ENCODE measurements around the gene EXOC3L4.
"Not testable (repeated sequence)": the region's sequence is repeated elsewhere in the genome, so short reads cannot be mapped to it uniquely, and the experiment has no call there.

EXOC3L4 gene

GRCh38 chr14:103116636-103117035, 22.1 kb downstream of the EXOC3L4 start:
- no peaks in the 10 kb centered on the region for H3K27me3 ChIP-seq (ENCODE audit: insufficient read depth, poor library complexity, severe bottlenecking)
- ATAC-seq (ENCODE audit: low read depth) (no peak), DNase-seq (ENCODE audit: low spot score) (no peak)
- no peak overlapping the region for H3K27ac ChIP-seq (ENCODE audit: poor library complexity, severe bottlenecking)
- H3K4me3 ChIP-seq (ENCODE audit: severe bottlenecking), result no peak overlapping the region
- H3K36me3 ChIP-seq (ENCODE audit: low read depth), result no peaks in the 10 kb centered on the region
- TF ChIP-seq CTCF (IDR thresholded peaks at IDR 0.05; ENCODE audit: poor library complexity, severe bottlenecking), result no peak
- H3K4me1 ChIP-seq (ENCODE audit: insufficient read depth, poor library complexity, severe bottlenecking), result peaks cover 4% of the 10 kb centered on the region
- H3K9me3 ChIP-seq (ENCODE audit: severe bottlenecking), result no peaks in the 10 kb centered on the region

GRCh38 chr14:103117499-103117898, 23.0 kb downstream of the EXOC3L4 start:
- H3K9me3 ChIP-seq (ENCODE audit: severe bottlenecking); H3K27ac ChIP-seq (ENCODE audit: poor library complexity, severe bottlenecking); H3K27me3 ChIP-seq (ENCODE audit: insufficient read depth, poor library complexity, severe bottlenecking); DNase-seq (ENCODE audit: low spot score); H3K36me3 ChIP-seq (ENCODE audit: low read depth); H3K4me3 ChIP-seq (ENCODE audit: severe bottlenecking); ATAC-seq (ENCODE audit: low read depth): not testable (repeated sequence)
- peaks cover 11% of the 10 kb centered on the region for H3K4me1 ChIP-seq (ENCODE audit: insufficient read depth, poor library complexity, severe bottlenecking)

GRCh38 chr14:103118018-103118662, 23.6 kb downstream of the EXOC3L4 start:
- H3K4me3 ChIP-seq (ENCODE audit: severe bottlenecking), result no peak overlapping the region
- no peak for ATAC-seq (ENCODE audit: low read depth)
- H3K4me1 ChIP-seq (ENCODE audit: insufficient read depth, poor library complexity, severe bottlenecking), result peaks cover 15% of the 10 kb centered on the region
- no peak for DNase-seq (ENCODE audit: low spot score)
- H3K36me3 ChIP-seq (ENCODE audit: low read depth), result no peaks in the 10 kb centered on the region
- no peak for TF ChIP-seq CTCF (IDR thresholded peaks at IDR 0.05; ENCODE audit: poor library complexity, severe bottlenecking)
- H3K9me3 ChIP-seq (ENCODE audit: severe bottlenecking), result no peaks in the 10 kb centered on the region
- no peak overlapping the region for H3K27ac ChIP-seq (ENCODE audit: poor library complexity, severe bottlenecking)
- no peaks in the 10 kb centered on the region for H3K27me3 ChIP-seq (ENCODE audit: insufficient read depth, poor library complexity, severe bottlenecking)

GRCh38 chr14:103118663-103119404, 24.3 kb downstream of the EXOC3L4 start:
- ATAC-seq (ENCODE audit: low read depth) (no peak), DNase-seq (ENCODE audit: low spot score) (no peak)
- Histone ChIP-seq H3K36me3 (ENCODE audit: low read depth) (no peaks in the 10 kb centered on the region), H3K9me3 (ENCODE audit: severe bottlenecking) (no peaks in the 10 kb centered on the region), H3K27me3 (ENCODE audit: insufficient read depth, poor library complexity, severe bottlenecking) (no peaks in the 10 kb centered on the region), H3K4me3 (ENCODE audit: severe bottlenecking) (no peak overlapping the region), H3K4me1 (ENCODE audit: insufficient read depth, poor library complexity, severe bottlenecking) (peaks cover 15% of the 10 kb centered on the region), H3K27ac (ENCODE audit: poor library complexity, severe bottlenecking) (no peak overlapping the region)
- no peak for TF ChIP-seq CTCF (IDR thresholded peaks at IDR 0.05; ENCODE audit: poor library complexity, severe bottlenecking)

- not testable (repeated sequence) for ATAC-seq (ENCODE audit: low read depth); H3K27ac ChIP-seq (ENCODE audit: poor library complexity, severe bottlenecking); H3K9me3 ChIP-seq (ENCODE audit: severe bottlenecking); H3K36me3 ChIP-seq (ENCODE audit: low read depth); H3K4me3 ChIP-seq (ENCODE audit: severe bottlenecking); DNase-seq (ENCODE audit: low spot score); H3K27me3 ChIP-seq (ENCODE audit: insufficient read depth, poor library complexity, severe bottlenecking)
- H3K4me1 ChIP-seq (ENCODE audit: insufficient read depth, poor library complexity, severe bottlenecking), result peaks cover 18% of the 10 kb centered on the region
Observed at GRCh38 chr14:103119527-103119926, 25.0 kb downstream of the EXOC3L4 start.
